GM19467 (cell line): ENCODE results near the gene FILIP1L.

Source experiments
- ATAC-seq: cut with Tn5 transposase; IDR thresholded peaks from one replicate; pipeline ENCODE4 v1.9.1; 2021; ENCODE audit warnings: mild to moderate bottlenecking, moderate library complexity; ENCODE audit not compliant: unreplicated experiment

The FILIP1L gene

GRCh38 chr3:100114413-100115030 is at the start of gene FILIP1L:
TSS of gene FILIP1L (minus strand) at chr3:100114501.
- no peak for ATAC-seq

- ATAC-seq, result no peak
Measured at GRCh38 chr3:100163787-100164186, 49.5 kb upstream of the FILIP1L start.

GRCh38 chr3:100160521-100160920 is 46.2 kb upstream of the FILIP1L start:
- ATAC-seq, result no peak

- ATAC-seq, result no peak
Measured at GRCh38 chr3:100159331-100160153, 45.2 kb upstream of the FILIP1L start.

GRCh38 chr3:100158918-100159330 is 44.6 kb upstream of the FILIP1L start:
- no peak for ATAC-seq

GRCh38 chr3:100157685-100158084 is 43.4 kb upstream of the FILIP1L start:
- ATAC-seq, result no peak

GRCh38 chr3:100155590-100155989 is 41.3 kb upstream of the FILIP1L start:
- ATAC-seq, result no peak

- ATAC-seq, result no peak
Measured at GRCh38 chr3:100155128-100155527, 40.8 kb upstream of the FILIP1L start.

- ATAC-seq, result no peak
Measured at GRCh38 chr3:100154171-100154570, 39.9 kb upstream of the FILIP1L start.

GRCh38 chr3:100151024-100151707 is 36.9 kb upstream of the FILIP1L start:
- no peak for ATAC-seq

- ATAC-seq, result no peak
Measured at GRCh38 chr3:100150473-100150872, 36.2 kb upstream of the FILIP1L start.

GRCh38 chr3:100149713-100150415 is 35.6 kb upstream of the FILIP1L start:
- no peak for ATAC-seq

- ATAC-seq, result no peak
Measured at GRCh38 chr3:100149130-100149529, 34.8 kb upstream of the FILIP1L start.

- no peak for ATAC-seq
Measured at GRCh38 chr3:100144255-100144866, 30.1 kb upstream of the FILIP1L start.

GRCh38 chr3:100141586-100141985 is 27.3 kb upstream of the FILIP1L start:
- ATAC-seq, result no peak

- ATAC-seq, result no peak
Measured at GRCh38 chr3:100140976-100141375, 26.7 kb upstream of the FILIP1L start.

- no peak for ATAC-seq
Measured at GRCh38 chr3:100136921-100137320, 22.6 kb upstream of the FILIP1L start.

- ATAC-seq, result no peak
Measured at GRCh38 chr3:100131241-100131640, 16.9 kb upstream of the FILIP1L start.

- no peak for ATAC-seq
Measured at GRCh38 chr3:100129941-100130340, 15.6 kb upstream of the FILIP1L start.

GRCh38 chr3:100128565-100128964 is 14.3 kb upstream of the FILIP1L start:
- ATAC-seq, result no peak

- no peak for ATAC-seq
Measured at GRCh38 chr3:100127792-100128191, 13.5 kb upstream of the FILIP1L start.
